Subcutaneous abdominal adipose tissue (tissue), 5 donors: Measurements from ENCODE around the gene KLHL29.
A peak's percentile ranks its signal among the peaks of the same experiment; 100 is the strongest.

Source experiments
- H3K27ac ChIP-seq: one replicate; pipeline ENCODE4 v1.7.0; 2013; ENCODE audit warnings: low read depth, mild to moderate bottlenecking, inconsistent platforms, low read length, moderate library complexity
- H3K27me3 ChIP-seq, 5 donors: one replicate each; pipeline ENCODE4 v1.7.0; 2013; ENCODE audit warnings: low read length in 5 of 5, inconsistent platforms in 1 of 5; ENCODE audit not compliant: control insufficient read depth in 5 of 5, insufficient read depth in 4 of 5
- H3K36me3 ChIP-seq, 5 donors: one replicate each; pipeline ENCODE4 v1.7.0; 2013; ENCODE audit warnings: low read length in 5 of 5; ENCODE audit not compliant: control insufficient read depth in 5 of 5, insufficient read depth in 5 of 5
- H3K4me1 ChIP-seq, 5 donors: one replicate each; pipeline ENCODE4 v1.7.0; 2013; ENCODE audit warnings: low read length in 5 of 5, mild to moderate bottlenecking in 3 of 5, moderate library complexity in 1 of 5; ENCODE audit not compliant: control insufficient read depth in 5 of 5, insufficient read depth in 5 of 5
- H3K4me3 ChIP-seq, 5 donors: one replicate each; pipeline ENCODE4 v1.7.0; 2013; ENCODE audit warnings: low read length in 5 of 5, low read depth in 1 of 5
- H3K9ac ChIP-seq, 5 donors: one replicate each; pipeline ENCODE4 v1.7.0; 2013; ENCODE audit warnings: low read length in 5 of 5, mild to moderate bottlenecking in 4 of 5, moderate library complexity in 3 of 5
- H3K9me3 ChIP-seq, 5 donors: one replicate each; pipeline ENCODE4 v1.7.0; 2013; ENCODE audit warnings: low read length in 5 of 5; ENCODE audit not compliant: control insufficient read depth in 5 of 5
- donor health status: healthy.
- donor health status: healthy.
- donor health status: healthy.
- donor health status: healthy.
- donor health status: healthy.

Gene KLHL29

GRCh38 chr2:23589220-23589647, 204.3 kb downstream of the KLHL29 start:
- H3K27me3 ChIP-seq: no peaks in the 10 kb centered on the region
- no peak overlapping the region for H3K9ac ChIP-seq
- H3K4me1 ChIP-seq: peaks cover 8 to 48% (median 33%) of the 10 kb centered on the region in 5 donors
- no peak overlapping the region for H3K4me3 ChIP-seq
- no peak overlapping the region for H3K27ac ChIP-seq
- H3K9me3 ChIP-seq: no peaks in the 10 kb centered on the region
- no peaks in the 10 kb centered on the region for H3K36me3 ChIP-seq

- Histone ChIP-seq H3K27ac (no peak overlapping the region), H3K36me3 (no peaks in the 10 kb centered on the region), H3K4me3 (no peak overlapping the region), H3K9ac (no peak overlapping the region), H3K9me3 (no peaks in the 10 kb centered on the region), H3K4me1 (peaks cover 8 to 52% (median 33%) of the 10 kb centered on the region in 5 donors), H3K27me3 (no peaks in the 10 kb centered on the region)
Measured at GRCh38 chr2:23589739-23590138, 204.8 kb downstream of the KLHL29 start.

- no peaks in the 10 kb centered on the region for H3K9me3 ChIP-seq
- H3K4me3 ChIP-seq: no peak overlapping the region
- H3K9ac ChIP-seq: no peak overlapping the region
- H3K27me3 ChIP-seq: no peaks in the 10 kb centered on the region
- no peaks in the 10 kb centered on the region for H3K36me3 ChIP-seq
- no peak overlapping the region for H3K27ac ChIP-seq
- peaks cover 8 to 57% (median 34%) of the 10 kb centered on the region in 5 donors for H3K4me1 ChIP-seq
Measured at GRCh38 chr2:23590241-23590869, 205.4 kb downstream of the KLHL29 start.

GRCh38 chr2:23591111-23591510, 206.1 kb downstream of the KLHL29 start:
- H3K9ac ChIP-seq: peak overlapping the region in 1 of 5 donors; percentile 14
- H3K9me3 ChIP-seq: no peaks in the 10 kb centered on the region
- peaks cover 8 to 59% (median 35%) of the 10 kb centered on the region in 5 donors for H3K4me1 ChIP-seq
- no peak overlapping the region for H3K4me3 ChIP-seq
- no peaks in the 10 kb centered on the region for H3K36me3 ChIP-seq
- H3K27me3 ChIP-seq: no peaks in the 10 kb centered on the region
- H3K27ac ChIP-seq: no peak overlapping the region

GRCh38 chr2:23592061-23592685, 207.2 kb downstream of the KLHL29 start:
- Histone ChIP-seq H3K27ac (no peak overlapping the region), H3K9ac (no peak overlapping the region), H3K4me3 (no peak overlapping the region), H3K4me1 (peaks cover 8 to 64% (median 40%) of the 10 kb centered on the region in 5 donors), H3K9me3 (no peaks in the 10 kb centered on the region), H3K36me3 (no peaks in the 10 kb centered on the region), H3K27me3 (no peaks in the 10 kb centered on the region)

- no peak overlapping the region for H3K27ac ChIP-seq
- H3K36me3 ChIP-seq: no peaks in the 10 kb centered on the region
- H3K4me3 ChIP-seq: no peak overlapping the region
- no peaks in the 10 kb centered on the region for H3K27me3 ChIP-seq
- H3K4me1 ChIP-seq: peaks cover 8 to 64% (median 40%) of the 10 kb centered on the region in 5 donors
- no peaks in the 10 kb centered on the region for H3K9me3 ChIP-seq
- no peak overlapping the region for H3K9ac ChIP-seq
Measured at GRCh38 chr2:23592898-23593751, 208.1 kb downstream of the KLHL29 start.

GRCh38 chr2:23593752-23594459, 208.9 kb downstream of the KLHL29 start:
- Histone ChIP-seq H3K9me3 (no peaks in the 10 kb centered on the region), H3K36me3 (no peaks in the 10 kb centered on the region), H3K4me3 (peak overlapping the region in 2 of 5 donors; percentile 11 to 36), H3K4me1 (peaks cover 8 to 60% (median 36%) of the 10 kb centered on the region in 5 donors), H3K9ac (peak overlapping the region in 1 of 5 donors; percentile 19), H3K27me3 (no peaks in the 10 kb centered on the region), H3K27ac (no peak overlapping the region)

- Histone ChIP-seq H3K4me3 (peak overlapping the region in 2 of 5 donors; percentile 11 to 36), H3K9ac (no peak overlapping the region), H3K27ac (no peak overlapping the region), H3K9me3 (no peaks in the 10 kb centered on the region), H3K36me3 (no peaks in the 10 kb centered on the region), H3K4me1 (peaks cover 5 to 55% (median 31%) of the 10 kb centered on the region in 5 donors), H3K27me3 (no peaks in the 10 kb centered on the region)
Measured at GRCh38 chr2:23594460-23594825, 209.5 kb downstream of the KLHL29 start.

GRCh38 chr2:23595021-23595420, 210.0 kb downstream of the KLHL29 start:
- Histone ChIP-seq H3K4me1 (peaks cover 2 to 49% (median 25%) of the 10 kb centered on the region in 5 donors), H3K9me3 (no peaks in the 10 kb centered on the region), H3K9ac (no peak overlapping the region), H3K4me3 (no peak overlapping the region), H3K27ac (no peak overlapping the region), H3K27me3 (no peaks in the 10 kb centered on the region), H3K36me3 (no peaks in the 10 kb centered on the region)
